B cell (primary cell): ENCODE results near the gene STPG1.

Experiments
- CTCF ChIP-seq: fragments of 200-600 bp; IDR thresholded peaks from one replicate; pipeline ENCODE4 v1.8.0; 2022; ENCODE audit warnings: antibody characterized with exemption, mild to moderate bottlenecking
- EZH2 ChIP-seq: IDR thresholded peaks from 2 replicates; pipeline ENCODE4 v1.6.1; 2012; ENCODE audit warnings: borderline replicate concordance, low read depth, mild to moderate bottlenecking, moderate library complexity, low read length; ENCODE audit not compliant: insufficient read depth, poor library complexity, severe bottlenecking

DNA sequence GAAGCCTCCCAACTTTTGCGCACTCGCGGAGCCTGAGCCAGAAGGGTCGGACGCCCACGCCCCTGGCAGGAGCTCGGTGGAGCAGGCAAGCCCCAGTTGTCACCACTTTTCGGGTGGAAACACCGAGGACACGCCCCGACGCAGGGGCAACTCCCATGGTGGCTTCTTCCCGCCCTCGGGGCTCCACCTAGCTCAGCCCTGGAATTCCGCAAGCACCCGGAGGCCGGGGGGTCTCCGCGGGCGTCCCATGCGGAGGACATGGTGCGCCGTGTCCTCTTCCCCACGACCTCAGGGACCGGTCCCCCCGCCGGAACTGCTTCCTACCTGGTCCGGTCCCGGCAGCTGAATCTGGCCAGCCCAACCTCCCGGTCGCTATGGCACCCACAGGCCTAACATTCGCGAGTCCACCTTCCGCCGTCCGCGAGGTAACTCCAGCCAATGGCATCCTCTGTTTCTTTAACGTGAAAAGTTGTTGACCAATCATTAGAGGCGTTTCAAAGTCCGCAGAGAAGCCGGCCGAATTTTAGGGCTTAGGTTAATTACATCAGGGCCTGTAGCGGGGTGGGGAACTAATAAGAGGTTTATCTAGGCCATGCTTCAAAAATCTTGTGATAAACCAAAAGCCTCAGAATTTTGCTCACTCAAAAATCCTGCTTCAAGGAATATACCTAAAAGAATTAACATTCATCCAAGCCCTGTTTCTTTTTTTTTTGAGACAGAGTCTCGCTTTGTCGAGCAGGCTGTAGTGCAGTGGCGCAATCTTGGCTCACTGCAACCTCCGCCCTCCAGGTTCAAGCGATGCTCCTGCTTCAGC lies at the start of gene STPG1:
- no peak for TF ChIP-seq EZH2
- no peak for TF ChIP-seq CTCF
